ENCODE measurements around the gene CGN.

The CGN gene

GRCh38 chr1:151570819-151571218 is 59.6 kb downstream of the CGN start:
- Histone ChIP-seq H3K9ac (ENCODE audit: low read length in 2 of 2) (no peak overlapping the region), H3K36me3 (ENCODE audit: control insufficient read depth in 2 of 2, insufficient read depth in 2 of 2, low read length in 2 of 2) (peaks cover 17 to 23% of the 10 kb centered on the region in 2 donors), H3K27ac (ENCODE audit: low read length) (no peak overlapping the region), H3K4me1 (ENCODE audit: control insufficient read depth, insufficient read depth, low read length) (no peaks in the 10 kb centered on the region), H3K4me3 (ENCODE audit: low read length in 2 of 2) (no peak overlapping the region), H3K9me3 (ENCODE audit: control insufficient read depth in 2 of 2, low read length in 2 of 2) (no peaks in the 10 kb centered on the region), H3K27me3 (ENCODE audit: control insufficient read depth in 1 of 2, insufficient read depth in 2 of 2, low read length in 2 of 2) (no peaks in the 10 kb centered on the region)

- Histone ChIP-seq H3K9ac (ENCODE audit: low read length in 2 of 2) (no peak overlapping the region), H3K27ac (ENCODE audit: low read length) (no peak overlapping the region), H3K4me3 (ENCODE audit: low read length in 2 of 2) (no peak overlapping the region), H3K36me3 (ENCODE audit: control insufficient read depth in 2 of 2, insufficient read depth in 2 of 2, low read length in 2 of 2) (peaks cover 25 to 34% of the 10 kb centered on the region in 2 donors), H3K4me1 (ENCODE audit: control insufficient read depth, insufficient read depth, low read length) (no peaks in the 10 kb centered on the region), H3K9me3 (ENCODE audit: control insufficient read depth in 2 of 2, low read length in 2 of 2) (no peaks in the 10 kb centered on the region), H3K27me3 (ENCODE audit: control insufficient read depth in 1 of 2, insufficient read depth in 2 of 2, low read length in 2 of 2) (no peaks in the 10 kb centered on the region)
These were observed 63.7 kb downstream of the CGN start for GRCh38 chr1:151574575-151575529.

GRCh38 chr1:151577173-151577572 is 66.0 kb downstream of the CGN start:
- no peak overlapping the region for H3K4me3 ChIP-seq (ENCODE audit: low read length in 2 of 2)
- no peak overlapping the region for H3K27ac ChIP-seq (ENCODE audit: low read length)
- H3K4me1 ChIP-seq (ENCODE audit: control insufficient read depth, insufficient read depth, low read length) = no peaks in the 10 kb centered on the region
- no peaks in the 10 kb centered on the region for H3K9me3 ChIP-seq (ENCODE audit: control insufficient read depth in 2 of 2, low read length in 2 of 2)
- no peak overlapping the region for H3K9ac ChIP-seq (ENCODE audit: low read length in 2 of 2)
- no peaks in the 10 kb centered on the region for H3K27me3 ChIP-seq (ENCODE audit: control insufficient read depth in 1 of 2, insufficient read depth in 2 of 2, low read length in 2 of 2)
- H3K36me3 ChIP-seq (ENCODE audit: control insufficient read depth in 2 of 2, insufficient read depth in 2 of 2, low read length in 2 of 2) = peaks cover 31 to 36% of the 10 kb centered on the region in 2 donors

GRCh38 chr1:151578941-151579340 is 67.8 kb downstream of the CGN start:
- Histone ChIP-seq H3K27me3 (ENCODE audit: control insufficient read depth in 1 of 2, insufficient read depth in 2 of 2, low read length in 2 of 2) (no peaks in the 10 kb centered on the region), H3K9me3 (ENCODE audit: control insufficient read depth in 2 of 2, low read length in 2 of 2) (no peaks in the 10 kb centered on the region), H3K27ac (ENCODE audit: low read length) (no peak overlapping the region), H3K4me1 (ENCODE audit: control insufficient read depth, insufficient read depth, low read length) (no peaks in the 10 kb centered on the region), H3K36me3 (ENCODE audit: control insufficient read depth in 2 of 2, insufficient read depth in 2 of 2, low read length in 2 of 2) (peaks cover 31 to 34% of the 10 kb centered on the region in 2 donors), H3K9ac (ENCODE audit: low read length in 2 of 2) (no peak overlapping the region), H3K4me3 (ENCODE audit: low read length in 2 of 2) (no peak overlapping the region)

GRCh38 chr1:151579436-151580225 is 68.4 kb downstream of the CGN start:
- Histone ChIP-seq H3K9ac (ENCODE audit: low read length in 2 of 2) (no peak overlapping the region), H3K36me3 (ENCODE audit: control insufficient read depth in 2 of 2, insufficient read depth in 2 of 2, low read length in 2 of 2) (peaks cover 26 to 29% of the 10 kb centered on the region in 2 donors), H3K27ac (ENCODE audit: low read length) (no peak overlapping the region), H3K27me3 (ENCODE audit: control insufficient read depth in 1 of 2, insufficient read depth in 2 of 2, low read length in 2 of 2) (no peaks in the 10 kb centered on the region), H3K4me3 (ENCODE audit: low read length in 2 of 2) (no peak overlapping the region), H3K4me1 (ENCODE audit: control insufficient read depth, insufficient read depth, low read length) (no peaks in the 10 kb centered on the region), H3K9me3 (ENCODE audit: control insufficient read depth in 2 of 2, low read length in 2 of 2) (no peaks in the 10 kb centered on the region)

GRCh38 chr1:151581451-151581850 is 70.3 kb downstream of the CGN start:
- H3K9me3 ChIP-seq (ENCODE audit: control insufficient read depth in 2 of 2, low read length in 2 of 2) = no peaks in the 10 kb centered on the region
- H3K27ac ChIP-seq (ENCODE audit: low read length) = peak overlapping the region; percentile 1
- H3K9ac ChIP-seq (ENCODE audit: low read length in 2 of 2) = no peak overlapping the region
- no peak overlapping the region for H3K4me3 ChIP-seq (ENCODE audit: low read length in 2 of 2)
- peaks cover 16 to 26% of the 10 kb centered on the region in 2 donors for H3K36me3 ChIP-seq (ENCODE audit: control insufficient read depth in 2 of 2, insufficient read depth in 2 of 2, low read length in 2 of 2)
- no peaks in the 10 kb centered on the region for H3K27me3 ChIP-seq (ENCODE audit: control insufficient read depth in 1 of 2, insufficient read depth in 2 of 2, low read length in 2 of 2)
- H3K4me1 ChIP-seq (ENCODE audit: control insufficient read depth, insufficient read depth, low read length) = no peaks in the 10 kb centered on the region

- H3K27me3 ChIP-seq (ENCODE audit: control insufficient read depth in 1 of 2, insufficient read depth in 2 of 2, low read length in 2 of 2) = no peaks in the 10 kb centered on the region
- no peak overlapping the region for H3K9ac ChIP-seq (ENCODE audit: low read length in 2 of 2)
- H3K27ac ChIP-seq (ENCODE audit: low read length) = peak overlapping the region; percentile 1
- peaks cover 16 to 26% of the 10 kb centered on the region in 2 donors for H3K36me3 ChIP-seq (ENCODE audit: control insufficient read depth in 2 of 2, insufficient read depth in 2 of 2, low read length in 2 of 2)
- no peak overlapping the region for H3K4me3 ChIP-seq (ENCODE audit: low read length in 2 of 2)
- H3K4me1 ChIP-seq (ENCODE audit: control insufficient read depth, insufficient read depth, low read length) = no peaks in the 10 kb centered on the region
- H3K9me3 ChIP-seq (ENCODE audit: control insufficient read depth in 2 of 2, low read length in 2 of 2) = no peaks in the 10 kb centered on the region
These were observed 70.7 kb downstream of the CGN start for GRCh38 chr1:151581921-151582320.

- no peaks in the 10 kb centered on the region for H3K9me3 ChIP-seq (ENCODE audit: control insufficient read depth in 2 of 2, low read length in 2 of 2)
- H3K27ac ChIP-seq (ENCODE audit: low read length) = no peak overlapping the region
- H3K27me3 ChIP-seq (ENCODE audit: control insufficient read depth in 1 of 2, insufficient read depth in 2 of 2, low read length in 2 of 2) = no peaks in the 10 kb centered on the region
- peaks cover 10 to 23% of the 10 kb centered on the region in 2 donors for H3K36me3 ChIP-seq (ENCODE audit: control insufficient read depth in 2 of 2, insufficient read depth in 2 of 2, low read length in 2 of 2)
- no peak overlapping the region for H3K4me3 ChIP-seq (ENCODE audit: low read length in 2 of 2)
- no peak overlapping the region for H3K9ac ChIP-seq (ENCODE audit: low read length in 2 of 2)
- H3K4me1 ChIP-seq (ENCODE audit: control insufficient read depth, insufficient read depth, low read length) = no peaks in the 10 kb centered on the region
These were observed 72.6 kb downstream of the CGN start for GRCh38 chr1:151583796-151584195.

GRCh38 chr1:151584278-151584677 is 73.1 kb downstream of the CGN start:
- H3K4me3 ChIP-seq (ENCODE audit: low read length in 2 of 2) = no peak overlapping the region

GRCh38 chr1:151584780-151585179 is 73.6 kb downstream of the CGN start:
- no peak overlapping the region for H3K27ac ChIP-seq (ENCODE audit: low read length)
- no peaks in the 10 kb centered on the region for H3K9me3 ChIP-seq (ENCODE audit: control insufficient read depth in 2 of 2, low read length in 2 of 2)
- no peaks in the 10 kb centered on the region for H3K4me1 ChIP-seq (ENCODE audit: control insufficient read depth, insufficient read depth, low read length)
- peaks cover 3 to 15% of the 10 kb centered on the region in 2 donors for H3K36me3 ChIP-seq (ENCODE audit: control insufficient read depth in 2 of 2, insufficient read depth in 2 of 2, low read length in 2 of 2)
- H3K9ac ChIP-seq (ENCODE audit: low read length in 2 of 2) = no peak overlapping the region
- no peaks in the 10 kb centered on the region for H3K27me3 ChIP-seq (ENCODE audit: control insufficient read depth in 1 of 2, insufficient read depth in 2 of 2, low read length in 2 of 2)
- H3K4me3 ChIP-seq (ENCODE audit: low read length in 2 of 2) = no peak overlapping the region

More at GRCh38 chr1:151584278-151584677, 73.1 kb downstream of the CGN start:
- H3K27ac ChIP-seq (ENCODE audit: low read length) = no peak overlapping the region
- no peaks in the 10 kb centered on the region for H3K4me1 ChIP-seq (ENCODE audit: control insufficient read depth, insufficient read depth, low read length)
- H3K9me3 ChIP-seq (ENCODE audit: control insufficient read depth in 2 of 2, low read length in 2 of 2) = no peaks in the 10 kb centered on the region
- H3K9ac ChIP-seq (ENCODE audit: low read length in 2 of 2) = no peak overlapping the region
- no peaks in the 10 kb centered on the region for H3K27me3 ChIP-seq (ENCODE audit: control insufficient read depth in 1 of 2, insufficient read depth in 2 of 2, low read length in 2 of 2)
- H3K36me3 ChIP-seq (ENCODE audit: control insufficient read depth in 2 of 2, insufficient read depth in 2 of 2, low read length in 2 of 2) = peaks cover 8 to 19% of the 10 kb centered on the region in 2 donors

Measured in stomach smooth muscle (tissue), 2 donors.